Right atrium auricular region (tissue), 2 donors: Measurements from ENCODE around the gene ADCY3. TPM values are rescaled to one million over a fixed set of nuclear protein-coding genes. Genes with fewer than 3 reads are reported as not detected.

Experiments
- DNase-seq: peaks from one replicate; pipeline ENCODE4 v3.0.0-alpha.2; 2019; ENCODE audit warnings: low spot score
- H3K27ac ChIP-seq, 2 donors: fragments of 200-600 bp; sonication (generic); 1 replicate in 1 of 2; 2 replicates in 1 of 2; pipeline ENCODE4 v1.5.1; 2016 to 2019
- H3K27me3 ChIP-seq, 2 donors: fragments of 200-600 bp; sonication (generic); one replicate each; pipeline versions ENCODE4 v1.5.1 to v1.6.0; 2017 to 2019
- H3K36me3 ChIP-seq: fragments of 200-600 bp; sonication (generic); one replicate; pipeline ENCODE4 v1.5.1; 2016
- H3K4me1 ChIP-seq, 2 donors: fragments of 200-600 bp; sonication (generic); one replicate each; pipeline versions ENCODE4 v1.5.1 to v1.6.0; 2017 to 2019
- H3K4me3 ChIP-seq, 2 donors: fragments of 200-600 bp; sonication (generic); 1 replicate in 1 of 2; 2 replicates in 1 of 2; pipeline ENCODE4 v1.5.1; 2017 to 2019; ENCODE audit warnings: mild to moderate bottlenecking in 1 of 2, moderate library complexity in 1 of 2
- H3K9me3 ChIP-seq, 2 donors: fragments of 200-600 bp; sonication (generic); one replicate each; pipeline ENCODE4 v1.5.1; 2019
- total RNA-seq, 2 donors: library from RNA; depleted of rRNA; stranded (reverse); fragments of >200 nt; gene quantifications; one replicate each; pipeline ENCODE4 v1.1.0, GENCODE V29; 2016
- TF ChIP-seq, protein P1 (sequence below), 2 donors: fragments of 200-600 bp; sonication (generic); IDR thresholded peaks; one replicate each; pipeline ENCODE4 v1.5.1; 2019; ENCODE audit warnings: antibody characterized with exemption in 2 of 2

The ADCY3 gene
- total RNA-seq, 2 donors from 2014 or later = 14.1 to 28.4 TPM

DNA sequence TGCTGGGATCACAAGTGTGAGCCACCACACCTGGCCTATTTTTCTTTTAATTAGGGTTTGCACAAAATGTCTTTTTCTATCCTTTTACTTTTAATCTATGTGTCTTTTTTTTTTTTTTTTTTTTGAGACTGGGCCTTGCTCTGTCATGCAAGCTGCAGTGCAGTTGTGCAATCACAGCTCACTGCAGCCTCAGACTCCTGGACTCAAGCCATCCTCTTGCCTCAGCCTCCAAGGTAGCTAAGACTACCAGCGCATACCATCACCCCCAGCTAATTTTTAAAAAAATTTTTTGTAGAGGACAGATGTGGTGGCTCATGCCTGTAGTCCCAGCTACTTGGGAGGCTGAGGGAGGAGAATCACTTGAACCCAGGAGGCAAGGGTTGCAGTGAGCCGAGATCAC, 27.1 kb downstream of the ADCY3 start:
- Histone ChIP-seq H3K27ac (no peak overlapping the region), H3K4me1 (peaks cover 0 to 2% of the 10 kb centered on the region in 2 donors), H3K27me3 (no peaks in the 10 kb centered on the region), H3K4me3 (no peak overlapping the region), H3K9me3 (peaks cover 0 to 31% of the 10 kb centered on the region in 2 donors), H3K36me3 (no peaks in the 10 kb centered on the region)
- TF ChIP-seq, protein P1, sequence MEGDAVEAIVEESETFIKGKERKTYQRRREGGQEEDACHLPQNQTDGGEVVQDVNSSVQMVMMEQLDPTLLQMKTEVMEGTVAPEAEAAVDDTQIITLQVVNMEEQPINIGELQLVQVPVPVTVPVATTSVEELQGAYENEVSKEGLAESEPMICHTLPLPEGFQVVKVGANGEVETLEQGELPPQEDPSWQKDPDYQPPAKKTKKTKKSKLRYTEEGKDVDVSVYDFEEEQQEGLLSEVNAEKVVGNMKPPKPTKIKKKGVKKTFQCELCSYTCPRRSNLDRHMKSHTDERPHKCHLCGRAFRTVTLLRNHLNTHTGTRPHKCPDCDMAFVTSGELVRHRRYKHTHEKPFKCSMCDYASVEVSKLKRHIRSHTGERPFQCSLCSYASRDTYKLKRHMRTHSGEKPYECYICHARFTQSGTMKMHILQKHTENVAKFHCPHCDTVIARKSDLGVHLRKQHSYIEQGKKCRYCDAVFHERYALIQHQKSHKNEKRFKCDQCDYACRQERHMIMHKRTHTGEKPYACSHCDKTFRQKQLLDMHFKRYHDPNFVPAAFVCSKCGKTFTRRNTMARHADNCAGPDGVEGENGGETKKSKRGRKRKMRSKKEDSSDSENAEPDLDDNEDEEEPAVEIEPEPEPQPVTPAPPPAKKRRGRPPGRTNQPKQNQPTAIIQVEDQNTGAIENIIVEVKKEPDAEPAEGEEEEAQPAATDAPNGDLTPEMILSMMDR (IDR thresholded peaks at IDR 0.05) = no peak
- DNase-seq = no peak

DNA sequence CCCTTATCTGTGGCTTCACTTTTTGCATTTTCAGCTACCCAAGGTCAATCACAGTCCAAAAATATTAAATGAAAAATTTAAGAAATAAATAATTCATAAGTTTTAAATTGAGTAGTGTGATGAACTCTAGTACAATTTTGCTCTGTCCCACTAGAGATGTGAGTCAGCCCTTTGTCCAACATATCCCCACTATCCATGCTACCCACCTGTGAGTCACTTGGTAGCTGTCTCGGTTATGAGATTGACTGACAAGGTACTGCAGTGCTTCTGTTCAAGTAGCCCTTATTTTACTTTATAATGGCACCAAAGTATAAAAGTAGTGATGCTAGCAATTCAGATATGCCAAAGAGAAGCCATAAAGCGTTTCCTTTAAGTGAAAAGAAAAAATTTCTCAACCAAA, 28.8 kb downstream of the ADCY3 start:
- H3K4me1 ChIP-seq = peaks cover 0 to 4% of the 10 kb centered on the region in 2 donors
- peaks cover 0 to 31% of the 10 kb centered on the region in 2 donors for H3K9me3 ChIP-seq
- H3K36me3 ChIP-seq = no peaks in the 10 kb centered on the region
- H3K27me3 ChIP-seq = no peaks in the 10 kb centered on the region
- no peak overlapping the region for H3K4me3 ChIP-seq
- no peak for DNase-seq
- H3K27ac ChIP-seq = no peak overlapping the region
- TF ChIP-seq, protein P1 (IDR thresholded peaks at IDR 0.05) = no peak

DNA sequence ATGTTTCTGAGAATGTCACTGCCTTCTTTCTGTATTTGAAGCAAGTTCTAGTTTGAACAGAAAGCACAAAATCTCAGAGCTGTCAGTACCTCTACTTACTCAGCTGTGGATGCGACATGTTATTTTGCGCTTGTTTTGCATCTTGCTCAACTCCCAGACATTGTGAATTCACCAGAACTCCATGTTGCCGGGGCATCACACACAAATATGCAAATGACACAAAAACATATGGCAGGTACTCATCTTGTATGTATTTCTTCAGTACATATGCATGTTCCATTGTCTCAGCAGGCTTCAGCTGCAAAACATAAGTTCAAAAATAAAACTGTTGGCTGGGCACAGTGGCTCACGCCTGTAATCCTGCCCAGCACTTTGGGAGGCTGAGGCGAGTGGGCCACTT, 30.8 kb downstream of the ADCY3 start:
- Histone ChIP-seq H3K9me3 (peaks cover 0 to 15% of the 10 kb centered on the region in 2 donors), H3K27me3 (no peaks in the 10 kb centered on the region), H3K4me3 (no peak overlapping the region), H3K36me3 (no peaks in the 10 kb centered on the region), H3K27ac (no peak overlapping the region), H3K4me1 (peaks cover 0 to 4% of the 10 kb centered on the region in 2 donors)
- TF ChIP-seq, protein P1 (IDR thresholded peaks at IDR 0.05) = no peak
- DNase-seq = no peak

DNA sequence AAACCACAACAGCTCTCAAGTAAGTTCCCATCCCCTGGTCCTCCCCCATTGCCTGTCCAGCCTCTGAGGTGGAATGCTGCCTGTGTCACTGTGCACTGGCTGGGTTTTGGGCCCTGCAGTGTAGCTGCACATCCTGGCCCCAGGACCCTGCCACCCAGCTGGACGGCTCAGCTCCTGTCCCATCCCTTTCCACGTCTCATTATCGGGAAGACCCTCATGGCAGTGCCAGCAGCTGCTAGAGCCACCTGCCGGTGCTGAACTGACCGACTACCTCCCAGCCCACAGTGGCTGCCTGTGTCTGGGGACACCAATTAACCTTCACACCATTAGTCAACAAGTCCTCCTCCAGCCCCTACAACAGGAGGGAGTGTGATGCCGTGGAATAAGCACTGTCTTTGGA, 31.9 kb downstream of the ADCY3 start:
- peaks cover 0 to 4% of the 10 kb centered on the region in 2 donors for H3K4me1 ChIP-seq
- no peak overlapping the region for H3K4me3 ChIP-seq
- H3K36me3 ChIP-seq = no peaks in the 10 kb centered on the region
- no peaks in the 10 kb centered on the region for H3K27me3 ChIP-seq
- DNase-seq = no peak
- TF ChIP-seq, protein P1 (IDR thresholded peaks at IDR 0.05) = no peak
- no peak overlapping the region for H3K27ac ChIP-seq
- H3K9me3 ChIP-seq = peaks cover 0 to 10% of the 10 kb centered on the region in 2 donors

DNA sequence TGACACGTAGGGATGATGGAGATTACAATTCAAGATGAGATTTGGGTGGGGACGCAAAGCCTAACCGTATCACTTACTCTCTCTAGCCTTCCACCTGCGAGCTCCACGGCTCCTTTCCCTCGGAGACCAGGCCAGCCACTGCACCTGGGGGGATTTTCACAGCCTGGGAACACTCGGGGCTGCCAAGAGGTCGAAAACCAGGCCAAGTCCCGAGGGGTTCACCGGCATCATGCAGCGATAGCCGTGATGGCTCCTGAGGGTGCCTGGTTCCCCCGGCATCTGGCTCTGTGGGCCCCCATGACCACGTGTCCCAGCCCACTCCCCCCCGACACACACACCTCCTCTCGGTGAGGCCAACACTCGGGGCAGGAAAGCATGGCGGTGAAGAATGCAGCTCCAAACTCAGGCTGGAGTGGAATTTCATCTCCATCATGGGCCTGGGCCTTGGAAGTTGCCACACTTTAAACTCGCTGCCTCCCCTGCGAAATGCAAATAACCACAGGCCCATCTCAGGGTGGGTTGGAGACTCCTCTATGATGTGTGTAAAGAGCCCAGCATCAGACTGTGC, 32.6 kb downstream of the ADCY3 start:
- TF ChIP-seq, protein P1 (IDR thresholded peaks at IDR 0.05) = no peak
- no peaks in the 10 kb centered on the region for H3K27me3 ChIP-seq
- peak overlapping the region in 1 of 2 donors; percentile 29 for H3K27ac ChIP-seq
- no peak overlapping the region for H3K4me3 ChIP-seq
- peaks cover 0 to 4% of the 10 kb centered on the region in 2 donors for H3K4me1 ChIP-seq
- no peak for DNase-seq
- peaks cover 0 to 6% of the 10 kb centered on the region in 2 donors for H3K9me3 ChIP-seq
- H3K36me3 ChIP-seq = no peaks in the 10 kb centered on the region
